ENCODE measurements around the gene RASSF10. TPM values are rescaled to one million over a fixed set of nuclear protein-coding genes. Genes with fewer than 3 reads are reported as not detected.

The RASSF10 gene
- 10.8 TPM for total RNA-seq

GRCh38 chr11:13008625-13009475 lies at the start of gene RASSF10:
RASSF10 (plus strand) TSS chr11:13009316; CDS start chr11:13009577, 261 bp downstream.

All from diencephalon (tissue), 1 donor.